WI38 (cell line): ENCODE measurements around the gene PPP1R3G.

ENCODE experiments used
- H3K4me3 ChIP-seq: 2 replicates; pipeline ENCODE4 v1.5.1; 2011; ENCODE audit warnings: low read depth, mild to moderate bottlenecking, control low read depth, low read length
- CTCF ChIP-seq: IDR thresholded peaks from 2 replicates; pipeline ENCODE4 v1.5.1; 2012; ENCODE audit warnings: low read depth, mild to moderate bottlenecking, control low read depth, low read length

Gene PPP1R3G

GRCh38 chr6:5102267-5102970 is 17.3 kb downstream of the PPP1R3G start:
- no peak for TF ChIP-seq CTCF
- H3K4me3 ChIP-seq: no peak overlapping the region

GRCh38 chr6:5103250-5103649 is 18.1 kb downstream of the PPP1R3G start:
- TF ChIP-seq CTCF: no peak
- H3K4me3 ChIP-seq: no peak overlapping the region

GRCh38 chr6:5104667-5105066 is 19.5 kb downstream of the PPP1R3G start:
- no peak overlapping the region for H3K4me3 ChIP-seq
- TF ChIP-seq CTCF: no peak

GRCh38 chr6:5105146-5105545 is 20.0 kb downstream of the PPP1R3G start:
- TF ChIP-seq CTCF: no peak
- no peak overlapping the region for H3K4me3 ChIP-seq

GRCh38 chr6:5107341-5107740 is 22.2 kb downstream of the PPP1R3G start:
- no peak overlapping the region for H3K4me3 ChIP-seq
- no peak for TF ChIP-seq CTCF

- TF ChIP-seq CTCF: no peak
- H3K4me3 ChIP-seq: no peak overlapping the region
Measured at GRCh38 chr6:5108068-5108467, 22.9 kb downstream of the PPP1R3G start.

GRCh38 chr6:5108536-5109150 is 23.5 kb downstream of the PPP1R3G start:
- H3K4me3 ChIP-seq: no peak overlapping the region
- TF ChIP-seq CTCF: no peak
